ENCODE measurements around the gene IQSEC2.

DNA sequence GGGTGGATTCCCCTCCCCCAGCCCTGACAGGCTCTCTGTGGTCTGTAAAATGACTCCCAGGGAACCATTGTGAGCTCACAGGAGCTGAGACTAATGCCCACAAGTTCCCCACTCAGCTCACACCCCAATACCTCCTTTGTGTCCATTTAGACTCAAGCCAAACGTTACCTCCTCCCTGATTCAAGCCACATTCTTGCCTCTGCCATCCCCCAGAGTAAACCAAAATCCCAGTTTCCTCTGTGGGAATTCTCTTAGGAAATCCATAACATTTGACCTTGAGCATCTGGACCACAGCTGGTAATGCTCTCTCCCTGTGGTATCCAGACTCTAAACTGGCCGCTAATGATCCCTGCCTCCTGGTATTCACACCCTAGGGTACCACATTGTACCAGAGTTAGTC, 30.1 kb downstream of the IQSEC2 start:
- TF ChIP-seq, protein P1, sequence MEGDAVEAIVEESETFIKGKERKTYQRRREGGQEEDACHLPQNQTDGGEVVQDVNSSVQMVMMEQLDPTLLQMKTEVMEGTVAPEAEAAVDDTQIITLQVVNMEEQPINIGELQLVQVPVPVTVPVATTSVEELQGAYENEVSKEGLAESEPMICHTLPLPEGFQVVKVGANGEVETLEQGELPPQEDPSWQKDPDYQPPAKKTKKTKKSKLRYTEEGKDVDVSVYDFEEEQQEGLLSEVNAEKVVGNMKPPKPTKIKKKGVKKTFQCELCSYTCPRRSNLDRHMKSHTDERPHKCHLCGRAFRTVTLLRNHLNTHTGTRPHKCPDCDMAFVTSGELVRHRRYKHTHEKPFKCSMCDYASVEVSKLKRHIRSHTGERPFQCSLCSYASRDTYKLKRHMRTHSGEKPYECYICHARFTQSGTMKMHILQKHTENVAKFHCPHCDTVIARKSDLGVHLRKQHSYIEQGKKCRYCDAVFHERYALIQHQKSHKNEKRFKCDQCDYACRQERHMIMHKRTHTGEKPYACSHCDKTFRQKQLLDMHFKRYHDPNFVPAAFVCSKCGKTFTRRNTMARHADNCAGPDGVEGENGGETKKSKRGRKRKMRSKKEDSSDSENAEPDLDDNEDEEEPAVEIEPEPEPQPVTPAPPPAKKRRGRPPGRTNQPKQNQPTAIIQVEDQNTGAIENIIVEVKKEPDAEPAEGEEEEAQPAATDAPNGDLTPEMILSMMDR (IDR thresholded peaks at IDR 0.05), result no peak
- no peak for TF ChIP-seq POLR2A (IDR thresholded peaks at IDR 0.05)

Data from esophagus squamous epithelium (tissue), 4 donors.